Gastroesophageal sphincter (tissue), 3 donors: ENCODE data around the gene CBX8.

Experiments
- EP300 ChIP-seq: sonication (generic); formaldehyde crosslinking; IDR thresholded peaks from one replicate; pipeline ENCODE4 v1.6.1; 2017; ENCODE audit warnings: antibody characterized with exemption, mild to moderate bottlenecking
- POLR2AphosphoS5 ChIP-seq: sonication (generic); formaldehyde crosslinking; IDR thresholded peaks from one replicate; pipeline ENCODE4 v1.6.1; 2017; ENCODE audit warnings: antibody characterized with exemption
- TF ChIP-seq, protein P1 (sequence below), 4 experiments: fragments of 200-600 bp in 2 of 4; fragments of 450-650 bp in 2 of 4; sonication (generic) in 1 of 4; IDR thresholded peaks; one replicate each; pipeline ENCODE4 v1.5.1; 2017 to 2019; ENCODE audit warnings: antibody characterized with exemption in 4 of 4, mild to moderate bottlenecking in 2 of 4, moderate library complexity in 2 of 4

DNA sequence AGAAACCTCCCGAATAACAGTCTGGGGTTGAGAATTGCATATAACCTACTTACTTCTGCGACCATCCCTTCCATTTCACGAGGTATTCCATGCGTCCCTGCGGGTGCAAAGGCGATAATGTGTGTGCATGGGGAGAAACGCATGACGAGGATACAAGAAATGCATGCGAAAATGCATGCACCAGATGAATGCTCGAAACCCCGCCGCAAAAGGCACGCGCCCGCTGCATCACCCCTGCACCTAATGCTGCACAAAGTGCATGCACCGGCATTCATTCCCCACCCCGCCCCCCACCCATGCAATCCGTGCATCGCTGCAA is 474 bp downstream of the CBX8 start:
- TF ChIP-seq, protein P1, sequence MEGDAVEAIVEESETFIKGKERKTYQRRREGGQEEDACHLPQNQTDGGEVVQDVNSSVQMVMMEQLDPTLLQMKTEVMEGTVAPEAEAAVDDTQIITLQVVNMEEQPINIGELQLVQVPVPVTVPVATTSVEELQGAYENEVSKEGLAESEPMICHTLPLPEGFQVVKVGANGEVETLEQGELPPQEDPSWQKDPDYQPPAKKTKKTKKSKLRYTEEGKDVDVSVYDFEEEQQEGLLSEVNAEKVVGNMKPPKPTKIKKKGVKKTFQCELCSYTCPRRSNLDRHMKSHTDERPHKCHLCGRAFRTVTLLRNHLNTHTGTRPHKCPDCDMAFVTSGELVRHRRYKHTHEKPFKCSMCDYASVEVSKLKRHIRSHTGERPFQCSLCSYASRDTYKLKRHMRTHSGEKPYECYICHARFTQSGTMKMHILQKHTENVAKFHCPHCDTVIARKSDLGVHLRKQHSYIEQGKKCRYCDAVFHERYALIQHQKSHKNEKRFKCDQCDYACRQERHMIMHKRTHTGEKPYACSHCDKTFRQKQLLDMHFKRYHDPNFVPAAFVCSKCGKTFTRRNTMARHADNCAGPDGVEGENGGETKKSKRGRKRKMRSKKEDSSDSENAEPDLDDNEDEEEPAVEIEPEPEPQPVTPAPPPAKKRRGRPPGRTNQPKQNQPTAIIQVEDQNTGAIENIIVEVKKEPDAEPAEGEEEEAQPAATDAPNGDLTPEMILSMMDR (IDR thresholded peaks at IDR 0.05): no peak
- TF ChIP-seq EP300 (no peak), POLR2AphosphoS5 (no peak)
